ENCODE measurements around the gene CADPS. TPM values are rescaled to one million over a fixed set of nuclear protein-coding genes. Genes with fewer than 3 reads are reported as not detected.
A peak's percentile ranks its signal among the peaks of the same experiment; 100 is the strongest.

The CADPS gene
- polyA plus RNA-seq, 3 donors, result 1.2 to 2.4 (median 1.2) TPM

- DNase-seq (ENCODE audit: low read depth in 3 of 3, low spot score in 2 of 3), result no peak
These were observed 220.0 kb downstream of the CADPS start for GRCh38 chr3:62655056-62655690.

GRCh38 chr3:62653796-62654195, 221.4 kb downstream of the CADPS start:
- DNase-seq (ENCODE audit: low read depth in 3 of 3, low spot score in 2 of 3), result no peak

- no peak for DNase-seq (ENCODE audit: low read depth in 3 of 3, low spot score in 2 of 3)
These were observed 227.5 kb downstream of the CADPS start for GRCh38 chr3:62647711-62648110.

GRCh38 chr3:62644493-62644892, 230.7 kb downstream of the CADPS start:
- no peak for DNase-seq (ENCODE audit: low read depth in 3 of 3, low spot score in 2 of 3)

- no peak for DNase-seq (ENCODE audit: low read depth in 3 of 3, low spot score in 2 of 3)
These were observed 236.9 kb downstream of the CADPS start for GRCh38 chr3:62638316-62638715.

GRCh38 chr3:62636235-62636826, 238.9 kb downstream of the CADPS start:
- DNase-seq (ENCODE audit: low read depth in 3 of 3, low spot score in 2 of 3), result no peak

- no peak for DNase-seq (ENCODE audit: low read depth in 3 of 3, low spot score in 2 of 3)
These were observed 242.5 kb downstream of the CADPS start for GRCh38 chr3:62632510-62633294.

GRCh38 chr3:62631488-62631887, 243.7 kb downstream of the CADPS start:
- DNase-seq (ENCODE audit: low read depth in 3 of 3, low spot score in 2 of 3), result peak in 1 of 3 donors; percentile 12

GRCh38 chr3:62630664-62631063, 244.6 kb downstream of the CADPS start:
- no peak for DNase-seq (ENCODE audit: low read depth in 3 of 3, low spot score in 2 of 3)

GRCh38 chr3:62625268-62625667, 249.9 kb downstream of the CADPS start:
- no peak for DNase-seq (ENCODE audit: low read depth in 3 of 3, low spot score in 2 of 3)

- no peak for DNase-seq (ENCODE audit: low read depth in 3 of 3, low spot score in 2 of 3)
These were observed 251.0 kb downstream of the CADPS start for GRCh38 chr3:62624185-62624584.

- DNase-seq (ENCODE audit: low read depth in 3 of 3, low spot score in 2 of 3), result peak; percentile 19 to 38 (median 38)
These were observed 252.6 kb downstream of the CADPS start for GRCh38 chr3:62622553-62623174.

- no peak for DNase-seq (ENCODE audit: low read depth in 3 of 3, low spot score in 2 of 3)
These were observed 253.3 kb downstream of the CADPS start for GRCh38 chr3:62621925-62622324.

GRCh38 chr3:62621176-62621575, 254.0 kb downstream of the CADPS start:
- DNase-seq (ENCODE audit: low read depth in 3 of 3, low spot score in 2 of 3), result no peak

- DNase-seq (ENCODE audit: low read depth in 3 of 3, low spot score in 2 of 3), result no peak
These were observed 259.9 kb downstream of the CADPS start for GRCh38 chr3:62615258-62615849.

GRCh38 chr3:62614527-62614926, 260.7 kb downstream of the CADPS start:
- no peak for DNase-seq (ENCODE audit: low read depth in 3 of 3, low spot score in 2 of 3)

GRCh38 chr3:62611541-62612240, 263.5 kb downstream of the CADPS start:
- no peak for DNase-seq (ENCODE audit: low read depth in 3 of 3, low spot score in 2 of 3)

GRCh38 chr3:62607287-62608029, 267.8 kb downstream of the CADPS start:
- DNase-seq (ENCODE audit: low read depth in 3 of 3, low spot score in 2 of 3), result no peak

GRCh38 chr3:62605413-62606068, 269.7 kb downstream of the CADPS start:
- DNase-seq (ENCODE audit: low read depth in 3 of 3, low spot score in 2 of 3), result no peak
